ENCODE measurements around the gene RTN4RL2.

- TF ChIP-seq CTCF (IDR thresholded peaks at IDR 0.05) (no peak), TEAD4 (CRISPR knock-in tag; IDR thresholded peaks at IDR 0.05) (no peak), PREB (CRISPR knock-in tag; IDR thresholded peaks at IDR 0.05; ENCODE audit: borderline replicate concordance) (no peak), ZNF138 (CRISPR knock-in tag; conservative IDR thresholded peaks at IDR 0.05) (no peak), ZNF263 (CRISPR knock-in tag; IDR thresholded peaks at IDR 0.05; ENCODE audit: low read depth) (no peak), ZNF121 (CRISPR knock-in tag; IDR thresholded peaks at IDR 0.05) (no peak), MXD4 (CRISPR knock-in tag; IDR thresholded peaks at IDR 0.05; ENCODE audit: borderline replicate concordance) (no peak)
- TF ChIP-seq, protein P1, sequence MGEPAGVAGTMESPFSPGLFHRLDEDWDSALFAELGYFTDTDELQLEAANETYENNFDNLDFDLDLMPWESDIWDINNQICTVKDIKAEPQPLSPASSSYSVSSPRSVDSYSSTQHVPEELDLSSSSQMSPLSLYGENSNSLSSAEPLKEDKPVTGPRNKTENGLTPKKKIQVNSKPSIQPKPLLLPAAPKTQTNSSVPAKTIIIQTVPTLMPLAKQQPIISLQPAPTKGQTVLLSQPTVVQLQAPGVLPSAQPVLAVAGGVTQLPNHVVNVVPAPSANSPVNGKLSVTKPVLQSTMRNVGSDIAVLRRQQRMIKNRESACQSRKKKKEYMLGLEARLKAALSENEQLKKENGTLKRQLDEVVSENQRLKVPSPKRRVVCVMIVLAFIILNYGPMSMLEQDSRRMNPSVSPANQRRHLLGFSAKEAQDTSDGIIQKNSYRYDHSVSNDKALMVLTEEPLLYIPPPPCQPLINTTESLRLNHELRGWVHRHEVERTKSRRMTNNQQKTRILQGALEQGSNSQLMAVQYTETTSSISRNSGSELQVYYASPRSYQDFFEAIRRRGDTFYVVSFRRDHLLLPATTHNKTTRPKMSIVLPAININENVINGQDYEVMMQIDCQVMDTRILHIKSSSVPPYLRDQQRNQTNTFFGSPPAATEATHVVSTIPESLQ (CRISPR knock-in tag; IDR thresholded peaks at IDR 0.05) = no peak
- TF ChIP-seq, protein P2, sequence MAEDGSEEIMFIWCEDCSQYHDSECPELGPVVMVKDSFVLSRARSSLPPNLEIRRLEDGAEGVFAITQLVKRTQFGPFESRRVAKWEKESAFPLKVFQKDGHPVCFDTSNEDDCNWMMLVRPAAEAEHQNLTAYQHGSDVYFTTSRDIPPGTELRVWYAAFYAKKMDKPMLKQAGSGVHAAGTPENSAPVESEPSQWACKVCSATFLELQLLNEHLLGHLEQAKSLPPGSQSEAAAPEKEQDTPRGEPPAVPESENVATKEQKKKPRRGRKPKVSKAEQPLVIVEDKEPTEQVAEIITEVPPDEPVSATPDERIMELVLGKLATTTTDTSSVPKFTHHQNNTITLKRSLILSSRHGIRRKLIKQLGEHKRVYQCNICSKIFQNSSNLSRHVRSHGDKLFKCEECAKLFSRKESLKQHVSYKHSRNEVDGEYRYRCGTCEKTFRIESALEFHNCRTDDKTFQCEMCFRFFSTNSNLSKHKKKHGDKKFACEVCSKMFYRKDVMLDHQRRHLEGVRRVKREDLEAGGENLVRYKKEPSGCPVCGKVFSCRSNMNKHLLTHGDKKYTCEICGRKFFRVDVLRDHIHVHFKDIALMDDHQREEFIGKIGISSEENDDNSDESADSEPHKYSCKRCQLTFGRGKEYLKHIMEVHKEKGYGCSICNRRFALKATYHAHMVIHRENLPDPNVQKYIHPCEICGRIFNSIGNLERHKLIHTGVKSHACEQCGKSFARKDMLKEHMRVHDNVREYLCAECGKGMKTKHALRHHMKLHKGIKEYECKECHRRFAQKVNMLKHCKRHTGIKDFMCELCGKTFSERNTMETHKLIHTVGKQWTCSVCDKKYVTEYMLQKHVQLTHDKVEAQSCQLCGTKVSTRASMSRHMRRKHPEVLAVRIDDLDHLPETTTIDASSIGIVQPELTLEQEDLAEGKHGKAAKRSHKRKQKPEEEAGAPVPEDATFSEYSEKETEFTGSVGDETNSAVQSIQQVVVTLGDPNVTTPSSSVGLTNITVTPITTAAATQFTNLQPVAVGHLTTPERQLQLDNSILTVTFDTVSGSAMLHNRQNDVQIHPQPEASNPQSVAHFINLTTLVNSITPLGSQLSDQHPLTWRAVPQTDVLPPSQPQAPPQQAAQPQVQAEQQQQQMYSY (CRISPR knock-in tag; IDR thresholded peaks at IDR 0.05) = no peak
- TF ChIP-seq, protein P3, sequence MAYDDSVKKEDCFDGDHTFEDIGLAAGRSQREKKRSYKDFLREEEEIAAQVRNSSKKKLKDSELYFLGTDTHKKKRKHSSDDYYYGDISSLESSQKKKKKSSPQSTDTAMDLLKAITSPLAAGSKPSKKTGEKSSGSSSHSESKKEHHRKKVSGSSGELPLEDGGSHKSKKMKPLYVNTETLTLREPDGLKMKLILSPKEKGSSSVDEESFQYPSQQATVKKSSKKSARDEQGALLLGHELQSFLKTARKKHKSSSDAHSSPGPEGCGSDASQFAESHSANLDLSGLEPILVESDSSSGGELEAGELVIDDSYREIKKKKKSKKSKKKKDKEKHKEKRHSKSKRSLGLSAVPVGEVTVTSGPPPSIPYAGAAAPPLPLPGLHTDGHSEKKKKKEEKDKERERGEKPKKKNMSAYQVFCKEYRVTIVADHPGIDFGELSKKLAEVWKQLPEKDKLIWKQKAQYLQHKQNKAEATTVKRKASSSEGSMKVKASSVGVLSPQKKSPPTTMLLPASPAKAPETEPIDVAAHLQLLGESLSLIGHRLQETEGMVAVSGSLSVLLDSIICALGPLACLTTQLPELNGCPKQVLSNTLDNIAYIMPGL (CRISPR knock-in tag; IDR thresholded peaks at IDR 0.05) = no peak
Observed at GRCh38 chr11:57436031-57436430, 24.3 kb upstream of the RTN4RL2 start.

Data from WTC11 (cell line).